Measurements from ENCODE around the gene ADGRV1. TPM values are rescaled to one million over a fixed set of nuclear protein-coding genes. Genes with fewer than 3 reads are reported as not detected.
A peak's percentile ranks its signal among the peaks of the same experiment; 100 is the strongest.

ADGRV1 gene
- total RNA-seq, 1 experiment from 2014 or later = not detected

DNA sequence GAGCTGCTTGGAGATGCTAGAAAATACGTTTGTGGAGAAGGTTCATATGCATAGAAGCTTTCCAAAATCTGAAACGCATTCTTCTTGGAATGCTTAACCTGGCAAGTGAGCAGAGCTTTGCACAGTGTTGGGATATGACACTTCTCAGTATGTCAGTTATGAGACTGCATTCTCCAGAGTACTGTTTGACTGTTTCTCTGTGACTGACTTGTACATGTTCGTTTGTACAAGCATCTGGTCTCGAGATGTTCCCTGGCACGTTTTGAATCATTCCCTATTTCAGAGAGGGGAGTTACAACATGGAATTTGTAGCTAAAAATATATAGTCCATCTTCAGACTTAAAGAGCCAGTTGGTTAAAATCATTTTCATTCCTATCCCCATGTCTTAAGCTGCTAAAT is 552.1 kb downstream of the ADGRV1 start:
- no TSS peak for BruUV-seq (replicated peaks)
- Mint-ChIP-seq H3K36me3 (ENCODE audit: insufficient read depth, unreplicated experiment) (no peaks in the 10 kb centered on the region), H3K4me1 (ENCODE audit: insufficient read depth, unreplicated experiment) (peaks cover 6% of the 10 kb centered on the region), H3K27me3 (ENCODE audit: insufficient read depth, unreplicated experiment) (no peaks in the 10 kb centered on the region), H3K9me3 (ENCODE audit: unreplicated experiment) (peaks cover 11% of the 10 kb centered on the region), H3K4me3 (ENCODE audit: unreplicated experiment) (no peak overlapping the region), H3K27ac (ENCODE audit: low read depth, unreplicated experiment) (peak overlapping the region; percentile 16)
- ChIA-PET CTCF (interaction anchor here (0.7 to 2.6 kb wide), 7 partner anchors 8 to 309 kb away, joined by 3 to 11 read pairs (median 3); no protein-coding TSS in a partner anchor), POLR2A (interaction anchor here (0.7 to 2.3 kb wide), 6 partner anchors 41 to 273 kb away, joined by 3 to 13 read pairs (median 6); partner anchors contain the start of gene ARRDC3)
- intact Hi-C loops (cut with micrococcal nuclease) = no loop called here
- TF ChIP-seq, protein P1, sequence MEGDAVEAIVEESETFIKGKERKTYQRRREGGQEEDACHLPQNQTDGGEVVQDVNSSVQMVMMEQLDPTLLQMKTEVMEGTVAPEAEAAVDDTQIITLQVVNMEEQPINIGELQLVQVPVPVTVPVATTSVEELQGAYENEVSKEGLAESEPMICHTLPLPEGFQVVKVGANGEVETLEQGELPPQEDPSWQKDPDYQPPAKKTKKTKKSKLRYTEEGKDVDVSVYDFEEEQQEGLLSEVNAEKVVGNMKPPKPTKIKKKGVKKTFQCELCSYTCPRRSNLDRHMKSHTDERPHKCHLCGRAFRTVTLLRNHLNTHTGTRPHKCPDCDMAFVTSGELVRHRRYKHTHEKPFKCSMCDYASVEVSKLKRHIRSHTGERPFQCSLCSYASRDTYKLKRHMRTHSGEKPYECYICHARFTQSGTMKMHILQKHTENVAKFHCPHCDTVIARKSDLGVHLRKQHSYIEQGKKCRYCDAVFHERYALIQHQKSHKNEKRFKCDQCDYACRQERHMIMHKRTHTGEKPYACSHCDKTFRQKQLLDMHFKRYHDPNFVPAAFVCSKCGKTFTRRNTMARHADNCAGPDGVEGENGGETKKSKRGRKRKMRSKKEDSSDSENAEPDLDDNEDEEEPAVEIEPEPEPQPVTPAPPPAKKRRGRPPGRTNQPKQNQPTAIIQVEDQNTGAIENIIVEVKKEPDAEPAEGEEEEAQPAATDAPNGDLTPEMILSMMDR (IDR thresholded peaks at IDR 0.05; ENCODE audit: unreplicated experiment) = no peak
- peak; percentile 12 for DNase-seq (ENCODE audit: unreplicated experiment)

DNA sequence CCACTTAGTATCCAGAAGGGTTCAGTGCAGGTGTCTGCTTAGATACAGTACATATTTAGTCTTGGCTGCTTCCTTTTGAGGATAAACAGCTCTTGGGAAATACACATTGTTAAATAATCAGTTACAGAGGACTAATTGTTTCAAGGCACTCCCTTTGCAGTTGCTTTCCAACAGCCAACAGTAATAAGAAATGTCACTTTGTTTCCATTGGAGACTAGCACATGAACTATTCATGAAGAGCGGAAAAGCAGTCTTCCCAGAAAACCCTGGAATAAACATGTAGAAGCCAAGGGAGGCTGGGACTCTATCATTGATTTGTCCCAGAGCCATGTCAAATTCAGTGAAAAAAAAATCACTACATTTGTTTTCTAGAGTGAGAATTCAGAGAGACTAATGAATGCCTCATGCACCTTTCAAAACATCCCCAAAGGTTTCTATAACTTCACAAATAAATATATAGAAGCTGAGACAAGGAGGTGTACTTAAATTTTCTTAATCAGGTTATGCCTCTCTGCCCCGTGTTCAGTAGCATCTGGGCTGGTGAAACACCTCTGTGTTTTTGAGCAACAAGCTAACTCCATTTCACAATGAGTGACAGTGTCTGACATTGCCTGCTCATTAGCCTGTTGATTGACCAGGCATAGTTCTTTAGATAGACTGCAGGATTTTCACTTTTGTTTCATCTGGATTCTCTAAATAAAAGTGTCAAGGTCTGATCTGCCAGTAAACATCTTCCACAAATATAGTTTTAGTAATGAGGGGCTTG is 553.1 kb downstream of the ADGRV1 start:
- CTCF ChIA-PET = interaction anchor here (0.6 to 2.6 kb wide), 6 partner anchors 10 to 308 kb away, joined by 3 to 11 read pairs (median 3); no protein-coding TSS in a partner anchor
- H3K27ac Mint-ChIP-seq (ENCODE audit: low read depth, unreplicated experiment) = peak overlapping the region; percentile 16
- BruUV-seq (replicated peaks) = no TSS peak
- no peak overlapping the region for H3K4me3 Mint-ChIP-seq (ENCODE audit: unreplicated experiment)
- intact Hi-C loops (cut with micrococcal nuclease) = no loop called here
- no peaks in the 10 kb centered on the region for H3K36me3 Mint-ChIP-seq (ENCODE audit: insufficient read depth, unreplicated experiment)
- TF ChIP-seq, protein P1 (IDR thresholded peaks at IDR 0.05; ENCODE audit: unreplicated experiment) = no peak
- peaks cover 5% of the 10 kb centered on the region for H3K9me3 Mint-ChIP-seq (ENCODE audit: unreplicated experiment)
- H3K27me3 Mint-ChIP-seq (ENCODE audit: insufficient read depth, unreplicated experiment) = no peaks in the 10 kb centered on the region
- peak; percentile 45 for DNase-seq (ENCODE audit: unreplicated experiment)
- POLR2A ChIA-PET = interaction anchor here (0.5 to 2.3 kb wide), 7 partner anchors 9 to 272 kb away, joined by 3 to 13 read pairs (median 4); partner anchors contain the start of gene ARRDC3
- peaks cover 6% of the 10 kb centered on the region for H3K4me1 Mint-ChIP-seq (ENCODE audit: insufficient read depth, unreplicated experiment)

DNA sequence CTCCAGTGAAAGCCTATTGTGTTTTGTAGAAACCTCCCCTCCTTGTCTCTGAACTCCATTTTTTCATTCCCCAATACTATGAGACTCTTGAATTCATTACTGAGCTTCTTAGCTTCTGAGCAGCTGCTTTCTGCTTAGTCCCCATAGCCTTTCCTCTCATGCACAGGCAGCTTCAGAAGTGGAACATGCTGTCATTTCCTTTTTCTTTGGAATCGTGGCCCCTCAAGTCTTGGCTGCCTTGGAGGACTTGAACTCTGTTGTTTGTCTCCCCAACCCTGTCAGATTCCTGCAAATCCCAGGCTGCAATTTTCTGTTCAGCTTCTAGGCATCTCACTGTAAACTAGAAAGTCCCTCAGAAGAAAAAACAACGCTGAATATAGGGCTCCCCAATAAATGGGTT is 556.1 kb downstream of the ADGRV1 start:
- POLR2A ChIA-PET = interaction anchor here (0.6 to 1.2 kb wide), 2 partner anchors 157 to 269 kb away, joined by 3 to 4 read pairs; partner anchors contain the start of gene ARRDC3
- BruUV-seq (replicated peaks) = no TSS peak
- DNase-seq (ENCODE audit: unreplicated experiment) = no peak
- H3K36me3 Mint-ChIP-seq (ENCODE audit: insufficient read depth, unreplicated experiment) = no peaks in the 10 kb centered on the region
- TF ChIP-seq, protein P1 (IDR thresholded peaks at IDR 0.05; ENCODE audit: unreplicated experiment) = no peak
- CTCF ChIA-PET = interaction anchor here (0.6 to 0.9 kb wide), 3 partner anchors 13 to 108 kb away, joined by 3 read pairs; no protein-coding TSS in a partner anchor
- no peak overlapping the region for H3K27ac Mint-ChIP-seq (ENCODE audit: low read depth, unreplicated experiment)
- H3K27me3 Mint-ChIP-seq (ENCODE audit: insufficient read depth, unreplicated experiment) = no peaks in the 10 kb centered on the region
- H3K4me1 Mint-ChIP-seq (ENCODE audit: insufficient read depth, unreplicated experiment) = peaks cover 6% of the 10 kb centered on the region
- H3K4me3 Mint-ChIP-seq (ENCODE audit: unreplicated experiment) = no peak overlapping the region
- H3K9me3 Mint-ChIP-seq (ENCODE audit: unreplicated experiment) = no peaks in the 10 kb centered on the region
- intact Hi-C loops (cut with micrococcal nuclease) = no loop called here

DNA sequence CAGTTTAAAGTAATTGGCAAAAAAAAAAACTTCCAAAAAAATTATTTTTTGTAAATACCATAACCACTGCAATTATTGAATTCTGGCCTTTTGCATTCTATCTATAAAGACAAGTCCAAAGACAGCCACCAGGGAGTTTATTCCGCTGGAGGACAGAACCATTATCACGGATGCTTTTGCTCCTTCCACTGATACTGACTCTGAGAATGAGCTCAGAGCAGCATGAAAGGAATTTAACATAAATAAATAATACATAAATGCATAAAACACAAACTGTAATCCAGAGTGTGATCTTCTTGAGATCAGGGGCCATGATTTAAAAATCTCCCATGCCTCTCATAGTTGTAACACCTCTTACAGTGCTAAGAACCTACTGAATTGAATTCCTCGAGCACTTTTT is 559.8 kb downstream of the ADGRV1 start:
- no TSS peak for BruUV-seq (replicated peaks)
- H3K4me1 Mint-ChIP-seq (ENCODE audit: insufficient read depth, unreplicated experiment) = no peaks in the 10 kb centered on the region
- DNase-seq (ENCODE audit: unreplicated experiment) = no peak
- H3K27ac Mint-ChIP-seq (ENCODE audit: low read depth, unreplicated experiment) = no peak overlapping the region
- H3K27me3 Mint-ChIP-seq (ENCODE audit: insufficient read depth, unreplicated experiment) = no peaks in the 10 kb centered on the region
- H3K9me3 Mint-ChIP-seq (ENCODE audit: unreplicated experiment) = no peaks in the 10 kb centered on the region
- POLR2A ChIA-PET = no interaction called here
- intact Hi-C loops (cut with micrococcal nuclease) = no loop called here
- TF ChIP-seq, protein P1 (IDR thresholded peaks at IDR 0.05; ENCODE audit: unreplicated experiment) = no peak
- CTCF ChIA-PET = interaction anchor here (0.6 to 1.7 kb wide), 3 partner anchors 8 to 37 kb away, joined by 3 read pairs; no protein-coding TSS in a partner anchor
- no peaks in the 10 kb centered on the region for H3K36me3 Mint-ChIP-seq (ENCODE audit: insufficient read depth, unreplicated experiment)
- no peak overlapping the region for H3K4me3 Mint-ChIP-seq (ENCODE audit: unreplicated experiment)
